Astrocyte (in vitro differentiated cells and primary cell): ENCODE measurements around the gene NDUFA5.

Experiments
- CTCF ChIP-seq: IDR thresholded peaks from 2 replicates; pipeline ENCODE4 v1.5.1; 2011; ENCODE audit warnings: low read depth, mild to moderate bottlenecking, inconsistent platforms, low read length, moderate library complexity; ENCODE audit not compliant: insufficient read depth
- EZH2 ChIP-seq: IDR thresholded peaks from 2 replicates; pipeline ENCODE4 v1.6.1; 2012; ENCODE audit warnings: mild to moderate bottlenecking, low read length, inconsistent platforms; ENCODE audit not compliant: insufficient read depth

GRCh38 chr7:123538189-123538714 is 19.4 kb downstream of the NDUFA5 start:
- TF ChIP-seq CTCF (no peak), EZH2 (no peak)
